IPS-15b (cell line): ENCODE data around the gene SIRT7.
"Not testable (repeated sequence)": the region's sequence is repeated elsewhere in the genome, so short reads cannot be mapped to it uniquely, and the experiment has no call there.

Source experiments
- H3K27me3 ChIP-seq: one replicate; pipeline ENCODE4 v1.6.1; 2013; ENCODE audit warnings: low read length; ENCODE audit not compliant: control insufficient read depth, insufficient read depth
- H3K36me3 ChIP-seq: one replicate; pipeline ENCODE4 v1.6.1; 2013; ENCODE audit warnings: low read length; ENCODE audit not compliant: control insufficient read depth, insufficient read depth
- H3K4me1 ChIP-seq: one replicate; pipeline ENCODE4 v1.6.1; 2013; ENCODE audit warnings: mild to moderate bottlenecking, low read length; ENCODE audit not compliant: control insufficient read depth, insufficient read depth
- H3K4me3 ChIP-seq: one replicate; pipeline ENCODE4 v1.5.1; 2013; ENCODE audit warnings: low read depth, low read length
- H3K9ac ChIP-seq: one replicate; pipeline ENCODE4 v1.6.1; 2013; ENCODE audit warnings: low read depth, mild to moderate bottlenecking, low read length
- H3K9me3 ChIP-seq: one replicate; pipeline ENCODE4 v1.6.1; 2013; ENCODE audit warnings: mild to moderate bottlenecking, low read length; ENCODE audit not compliant: control insufficient read depth, insufficient read depth

Gene SIRT7

GRCh38 chr17:81959362-81960129 lies 41.6 kb upstream of the SIRT7 start:
- H3K9me3 ChIP-seq = no peaks in the 10 kb centered on the region
- H3K4me1 ChIP-seq = no peaks in the 10 kb centered on the region
- peaks cover 56% of the 10 kb centered on the region for H3K27me3 ChIP-seq
- H3K4me3 ChIP-seq = peak overlapping the region; percentile 27
- H3K36me3 ChIP-seq = no peaks in the 10 kb centered on the region
- H3K9ac ChIP-seq = no peak overlapping the region

DNA sequence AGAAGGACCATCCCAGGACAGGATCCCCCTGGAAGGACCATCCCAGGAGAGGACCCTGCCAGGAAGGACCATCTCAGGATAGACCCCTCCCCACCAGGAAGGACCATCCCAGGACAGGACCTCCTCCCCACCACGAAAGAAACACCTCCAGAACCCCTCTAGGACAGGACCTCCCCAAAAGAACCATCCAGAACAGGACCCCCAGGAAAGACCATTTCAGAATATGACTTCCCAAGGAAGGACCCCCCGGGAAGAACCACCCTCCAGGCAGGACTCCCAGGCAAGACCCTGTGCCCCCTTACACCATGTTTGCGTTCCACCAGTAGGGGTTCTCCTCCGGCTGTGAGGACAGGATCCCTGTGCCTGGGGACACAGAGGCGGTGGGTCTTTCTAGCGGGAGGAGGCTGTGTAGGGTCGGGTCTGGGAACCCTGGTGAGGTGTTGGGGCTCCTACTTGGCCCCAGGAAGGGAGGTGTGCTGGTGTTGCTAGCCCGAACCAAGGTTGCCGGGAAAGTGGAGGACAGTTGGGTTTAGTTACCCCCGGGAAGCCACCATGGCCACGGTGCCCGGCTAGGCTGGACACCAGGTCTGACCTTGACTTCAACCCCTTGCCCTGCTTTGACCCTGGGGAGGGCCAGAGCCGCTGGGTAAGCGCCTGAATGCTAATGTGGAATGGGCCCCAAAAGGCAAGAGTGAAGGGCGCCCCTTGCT lies 40.8 kb upstream of the SIRT7 start:
- Histone ChIP-seq H3K9me3 (no peaks in the 10 kb centered on the region), H3K9ac (no peak overlapping the region), H3K27me3 (peaks cover 49% of the 10 kb centered on the region), H3K4me1 (no peaks in the 10 kb centered on the region), H3K36me3 (no peaks in the 10 kb centered on the region), H3K4me3 (peak overlapping the region; percentile 27)

GRCh38 chr17:81957691-81958432 lies 39.9 kb upstream of the SIRT7 start:
- Histone ChIP-seq H3K4me1 (no peaks in the 10 kb centered on the region), H3K9ac (no peak overlapping the region), H3K27me3 (peaks cover 39% of the 10 kb centered on the region), H3K36me3 (no peaks in the 10 kb centered on the region), H3K9me3 (no peaks in the 10 kb centered on the region), H3K4me3 (no peak overlapping the region)

- Histone ChIP-seq H3K36me3 (no peaks in the 10 kb centered on the region), H3K9ac (no peak overlapping the region)
Observed at GRCh38 chr17:81956607-81957589, 38.9 kb upstream of the SIRT7 start.

GRCh38 chr17:81955756-81956544 lies 38.0 kb upstream of the SIRT7 start:
- Histone ChIP-seq H3K9me3 (no peaks in the 10 kb centered on the region), H3K9ac (no peak overlapping the region), H3K36me3 (no peaks in the 10 kb centered on the region), H3K27me3 (peaks cover 28% of the 10 kb centered on the region), H3K4me1 (no peaks in the 10 kb centered on the region), H3K4me3 (no peak overlapping the region)

More at GRCh38 chr17:81956607-81957589, 38.9 kb upstream of the SIRT7 start:
- Histone ChIP-seq H3K4me1 (no peaks in the 10 kb centered on the region), H3K4me3 (no peak overlapping the region), H3K27me3 (peaks cover 30% of the 10 kb centered on the region), H3K9me3 (no peaks in the 10 kb centered on the region)

DNA sequence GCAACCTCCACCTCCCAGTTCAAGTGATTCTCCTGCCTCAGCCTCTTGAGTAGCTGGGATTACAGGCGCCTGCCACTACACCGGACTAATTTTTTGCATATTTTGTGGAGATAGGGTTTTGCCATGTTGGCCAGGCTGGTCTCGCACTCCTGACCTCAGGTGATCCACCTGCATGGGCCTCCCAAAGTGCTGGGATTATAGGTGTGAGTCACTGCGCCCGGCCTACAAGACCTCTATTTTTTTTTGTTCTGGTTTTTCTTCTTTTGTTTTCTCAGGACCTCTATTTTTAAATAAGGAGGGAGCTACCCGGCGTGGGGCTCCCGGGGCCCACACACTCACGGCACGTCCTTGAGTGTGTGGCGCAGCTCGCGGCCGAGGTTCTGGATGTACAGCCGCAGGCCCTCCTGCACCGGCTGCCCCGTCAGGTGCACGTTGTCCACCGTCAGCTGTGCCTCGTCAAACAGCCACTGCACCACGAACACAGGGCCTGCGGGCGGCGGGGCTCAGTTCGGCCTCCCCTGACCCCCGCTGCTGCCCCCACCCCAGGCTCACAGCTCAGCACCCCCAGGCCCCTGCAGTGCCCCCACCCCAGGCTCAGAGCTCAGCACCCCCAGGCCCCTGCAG lies 37.2 kb upstream of the SIRT7 start:
- Histone ChIP-seq H3K4me3 (no peak overlapping the region), H3K9ac (no peak overlapping the region), H3K36me3 (no peaks in the 10 kb centered on the region), H3K4me1 (no peaks in the 10 kb centered on the region), H3K27me3 (peaks cover 23% of the 10 kb centered on the region), H3K9me3 (no peaks in the 10 kb centered on the region)

GRCh38 chr17:81954131-81955057 lies 36.4 kb upstream of the SIRT7 start:
- Histone ChIP-seq H3K4me1 (no peaks in the 10 kb centered on the region), H3K4me3 (no peak overlapping the region), H3K9ac (no peak overlapping the region), H3K9me3 (no peaks in the 10 kb centered on the region), H3K27me3 (peaks cover 20% of the 10 kb centered on the region), H3K36me3 (no peaks in the 10 kb centered on the region)

DNA sequence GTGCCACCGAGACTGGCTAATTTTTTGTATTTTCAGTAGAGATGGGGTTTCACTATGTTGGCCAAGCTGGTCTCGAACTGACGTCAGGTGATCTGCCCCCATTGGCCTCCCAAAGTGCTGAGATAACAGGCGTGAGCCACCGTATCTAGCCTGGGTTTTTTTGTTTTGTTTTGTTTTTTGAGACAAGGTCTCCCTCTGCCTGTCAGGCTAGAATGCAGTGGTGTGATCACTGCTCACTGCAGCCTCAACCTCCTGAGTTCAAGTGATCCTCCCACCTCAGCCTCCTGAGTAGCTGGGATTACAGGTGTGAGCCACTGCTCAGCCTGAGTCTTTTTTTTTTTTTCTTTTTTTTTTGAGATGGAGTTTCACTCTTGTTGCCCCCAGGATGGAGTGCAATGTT lies 35.5 kb upstream of the SIRT7 start:
- not testable (repeated sequence) for H3K9me3 ChIP-seq, H3K36me3 ChIP-seq, H3K9ac ChIP-seq, H3K4me1 ChIP-seq, H3K4me3 ChIP-seq
- H3K27me3 ChIP-seq = peaks cover 12% of the 10 kb centered on the region

GRCh38 chr17:81952792-81953228 lies 34.8 kb upstream of the SIRT7 start:
- no peaks in the 10 kb centered on the region for H3K4me1 ChIP-seq
- no peaks in the 10 kb centered on the region for H3K36me3 ChIP-seq
- no peak overlapping the region for H3K4me3 ChIP-seq
- no peak overlapping the region for H3K9ac ChIP-seq
- H3K9me3 ChIP-seq = no peaks in the 10 kb centered on the region
- peaks cover 6% of the 10 kb centered on the region for H3K27me3 ChIP-seq
